ENCODE measurements around the gene SLX1A. TPM values are rescaled to one million over a fixed set of nuclear protein-coding genes. Genes with fewer than 3 reads are reported as not detected.
"Not testable (repeated sequence)": the region's sequence is repeated elsewhere in the genome, so short reads cannot be mapped to it uniquely, and the experiment has no call there.

SLX1A gene
- total RNA-seq, 1 experiment from 2014 or later = 93.6 TPM

DNA sequence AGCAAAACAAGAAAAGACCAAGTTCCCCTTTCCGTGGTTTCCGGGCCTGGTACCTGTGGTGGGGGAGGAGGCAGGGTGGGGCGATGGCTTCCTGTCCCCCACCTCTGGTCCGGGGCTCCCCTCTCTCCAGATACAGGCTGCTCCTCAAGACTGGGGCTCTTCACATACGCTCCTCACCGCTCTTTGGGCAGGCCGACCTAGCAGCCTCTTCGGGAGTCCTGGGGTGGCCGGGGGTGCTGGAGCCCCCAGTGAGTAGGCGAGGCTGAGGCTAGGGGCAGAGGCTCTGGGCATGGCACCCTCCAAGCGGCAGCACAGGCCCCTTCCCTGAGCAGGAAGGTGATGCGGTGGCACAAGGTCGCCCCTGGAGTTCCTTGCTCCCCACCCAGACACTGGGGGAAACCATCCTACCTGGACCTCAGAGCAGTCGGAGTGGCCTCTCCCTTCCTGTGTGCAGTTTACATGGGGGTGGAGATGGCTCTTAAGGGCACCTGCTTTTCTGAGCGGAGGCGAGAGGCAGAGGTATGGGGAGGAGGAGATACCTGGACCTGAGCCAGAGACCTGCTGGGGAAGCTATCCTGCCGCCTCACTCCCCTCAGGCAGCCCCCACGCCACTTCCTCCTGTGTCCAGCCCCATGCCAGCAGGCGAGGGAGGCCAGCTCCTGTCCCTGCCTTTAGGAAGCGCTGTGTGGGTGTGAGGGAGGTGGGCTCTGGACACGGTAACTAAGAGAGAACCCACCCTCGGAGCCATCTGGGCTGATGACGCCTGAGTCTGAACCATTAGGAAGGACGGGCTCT is 9.4 kb upstream of the SLX1A start:
- DNase-seq (ENCODE audit: low read depth) = no peak

DNA sequence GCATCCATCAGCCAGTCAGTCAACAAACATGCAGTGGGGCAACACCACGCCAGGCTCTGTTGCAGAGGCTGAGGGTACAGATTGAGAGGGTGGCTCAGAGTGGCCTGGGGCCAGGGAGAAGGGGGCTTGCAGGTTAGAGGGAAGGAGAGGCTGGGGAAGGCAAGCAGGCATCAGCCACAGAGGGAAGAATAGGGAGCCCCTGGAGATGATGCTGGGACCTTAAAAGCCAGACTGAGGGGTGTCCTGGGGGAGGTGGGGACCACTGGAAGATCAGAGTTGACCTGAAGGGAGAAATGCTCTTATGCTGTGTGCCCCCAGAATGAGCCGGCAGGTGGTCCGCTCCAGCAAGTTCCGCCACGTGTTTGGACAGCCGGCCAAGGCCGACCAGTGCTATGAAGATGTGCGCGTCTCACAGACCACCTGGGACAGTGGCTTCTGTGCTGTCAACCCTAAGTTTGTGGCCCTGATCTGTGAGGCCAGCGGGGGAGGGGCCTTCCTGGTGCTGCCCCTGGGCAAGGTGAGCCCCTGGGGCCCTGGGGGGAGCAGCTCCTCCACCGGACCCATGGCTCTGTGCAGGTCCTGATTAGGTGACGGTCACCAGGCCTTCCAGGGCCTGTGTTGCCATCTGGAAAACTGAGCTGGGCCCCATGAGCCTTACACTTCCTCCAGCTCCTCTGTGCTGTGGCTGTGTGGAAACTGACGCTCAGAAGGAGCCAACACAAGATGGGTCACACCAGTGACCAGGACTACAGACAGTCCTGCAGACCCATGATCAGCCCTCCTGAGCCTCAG is 8.6 kb upstream of the SLX1A start:
- DNase-seq (ENCODE audit: low read depth) = no peak

DNA sequence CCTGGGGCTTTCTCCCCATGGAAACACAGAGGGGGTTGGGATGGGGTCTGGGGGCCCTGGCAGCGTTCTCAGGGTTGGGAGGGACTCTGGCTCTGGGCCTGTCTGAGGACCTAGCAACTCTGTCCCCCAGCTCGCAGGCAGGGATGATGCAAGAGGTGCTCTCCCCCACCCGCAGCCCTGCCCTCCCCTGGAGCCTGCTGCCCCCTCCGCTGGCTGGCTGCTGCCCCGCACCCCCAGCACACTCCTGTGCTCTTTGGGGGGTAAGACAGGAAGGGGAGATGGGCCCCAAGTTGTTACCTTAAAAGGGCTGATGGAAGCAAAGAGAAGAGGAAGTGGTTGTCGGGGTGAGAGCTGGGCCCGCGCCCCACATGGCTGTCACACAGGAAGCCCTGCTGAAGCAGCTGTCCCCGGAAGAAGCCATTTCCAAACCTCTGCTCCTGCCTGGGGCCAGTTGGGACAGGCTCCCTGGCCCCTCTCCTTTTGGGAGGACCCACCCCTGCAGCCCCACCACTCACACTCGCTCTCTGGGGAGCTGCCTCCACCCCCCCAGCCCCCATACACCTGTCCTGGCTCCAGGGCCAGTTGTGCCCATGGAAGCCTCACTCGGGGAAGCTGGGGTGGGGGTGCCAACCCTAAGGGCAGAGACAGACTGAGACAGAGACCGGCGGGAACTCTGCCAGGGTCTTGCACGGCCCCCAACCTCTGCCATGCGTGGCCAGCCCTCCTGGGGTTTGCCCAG is 7.8 kb upstream of the SLX1A start:
- no peak for DNase-seq (ENCODE audit: low read depth)

DNA sequence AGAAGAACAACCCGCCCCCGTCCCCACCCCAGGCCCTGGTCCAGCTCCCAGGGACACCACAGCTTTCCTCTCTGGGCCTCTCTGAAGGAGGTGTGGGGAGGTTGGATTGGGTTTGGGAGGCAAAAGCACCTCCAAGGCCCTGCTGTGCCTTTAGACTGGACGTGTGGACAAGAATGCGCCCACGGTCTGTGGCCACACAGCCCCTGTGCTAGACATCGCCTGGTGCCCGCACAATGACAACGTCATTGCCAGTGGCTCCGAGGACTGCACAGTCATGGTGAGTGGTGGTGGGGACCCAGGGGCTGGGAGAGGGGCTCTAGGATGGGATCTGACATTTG is 7.3 kb upstream of the SLX1A start:
- DNase-seq (ENCODE audit: low read depth) = no peak

DNA sequence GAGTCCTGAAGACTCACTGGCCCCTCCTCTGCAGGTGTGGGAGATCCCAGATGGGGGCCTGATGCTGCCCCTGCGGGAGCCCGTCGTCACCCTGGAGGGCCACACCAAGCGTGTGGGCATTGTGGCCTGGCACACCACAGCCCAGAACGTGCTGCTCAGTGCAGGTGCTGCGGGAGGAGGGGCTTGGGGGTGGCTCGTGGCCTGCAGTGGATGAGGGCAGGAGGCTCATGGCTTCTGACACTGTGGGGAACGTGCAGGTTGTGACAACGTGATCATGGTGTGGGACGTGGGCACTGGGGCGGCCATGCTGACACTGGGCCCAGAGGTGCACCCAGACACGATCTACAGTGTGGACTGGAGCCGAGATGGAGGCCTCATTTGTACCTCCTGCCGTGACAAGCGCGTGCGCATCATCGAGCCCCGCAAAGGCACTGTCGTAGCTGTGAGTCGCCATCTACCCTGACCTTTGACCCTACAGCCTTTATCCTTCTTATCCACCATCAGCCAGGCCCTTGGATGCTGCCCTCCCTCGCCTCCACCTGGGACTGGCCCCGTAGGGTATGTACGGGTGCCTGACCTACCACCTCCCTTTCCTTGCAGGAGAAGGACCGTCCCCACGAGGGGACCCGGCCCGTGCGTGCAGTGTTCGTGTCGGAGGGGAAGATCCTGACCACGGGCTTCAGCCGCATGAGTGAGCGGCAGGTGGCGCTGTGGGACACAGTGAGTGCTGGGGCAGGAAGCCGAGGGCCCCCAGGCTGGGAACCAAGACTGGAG is 6.7 kb upstream of the SLX1A start:
- no peak for DNase-seq (ENCODE audit: low read depth)

DNA sequence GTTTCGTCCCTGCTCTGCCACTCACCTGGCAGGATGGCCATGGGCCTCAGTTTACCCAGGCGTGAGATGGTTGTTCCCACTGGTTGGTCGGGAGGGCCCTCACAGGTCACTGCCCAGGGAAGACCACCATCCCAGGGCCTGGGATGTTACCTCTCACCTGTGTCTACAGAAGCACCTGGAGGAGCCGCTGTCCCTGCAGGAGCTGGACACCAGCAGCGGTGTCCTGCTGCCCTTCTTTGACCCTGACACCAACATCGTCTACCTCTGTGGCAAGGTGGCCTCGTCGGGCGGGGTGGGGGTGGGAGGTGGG is 6.2 kb upstream of the SLX1A start:
- DNase-seq (ENCODE audit: low read depth) = no peak

DNA sequence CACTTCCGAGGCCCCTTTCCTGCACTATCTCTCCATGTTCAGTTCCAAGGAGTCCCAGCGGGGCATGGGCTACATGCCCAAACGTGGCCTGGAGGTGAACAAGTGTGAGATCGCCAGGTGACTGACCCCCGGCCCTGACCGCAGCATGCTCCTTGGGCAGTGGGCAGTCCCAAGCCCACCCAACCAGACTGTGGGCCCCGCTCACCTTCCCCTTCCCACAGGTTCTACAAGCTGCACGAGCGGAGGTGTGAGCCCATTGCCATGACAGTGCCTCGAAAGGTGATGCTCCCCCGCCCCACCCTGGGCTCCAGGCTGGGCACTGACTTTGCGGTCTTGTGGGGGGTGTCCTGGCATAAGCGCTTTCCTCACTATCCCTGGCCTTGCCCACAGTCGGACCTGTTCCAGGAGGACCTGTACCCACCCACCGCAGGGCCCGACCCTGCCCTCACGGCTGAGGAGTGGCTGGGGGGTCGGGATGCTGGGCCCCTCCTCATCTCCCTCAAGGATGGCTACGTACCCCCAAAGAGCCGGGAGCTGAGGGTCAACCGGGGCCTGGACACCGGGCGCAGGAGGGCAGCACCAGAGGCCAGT is 5.6 kb upstream of the SLX1A start:
- DNase-seq (ENCODE audit: low read depth) = no peak

DNA sequence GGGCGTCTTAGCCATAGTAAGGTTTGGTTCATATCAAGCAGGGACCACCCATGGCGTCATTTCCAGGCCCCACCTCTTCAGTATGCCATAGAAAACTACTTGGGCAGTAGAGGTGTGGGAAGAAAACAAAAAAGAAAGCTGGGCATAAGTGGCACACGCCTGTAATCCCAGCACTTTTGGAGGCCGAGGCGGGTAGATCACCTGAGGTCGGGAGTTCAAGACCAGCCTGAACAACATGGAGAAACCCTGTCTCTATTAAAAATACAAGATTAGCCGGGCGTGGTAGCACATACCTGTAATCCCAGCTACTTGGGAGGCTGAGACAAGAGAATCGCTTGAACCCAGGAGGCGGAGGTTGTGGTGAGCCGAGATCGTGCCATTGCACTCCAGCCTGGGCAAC is 2.5 kb upstream of the SLX1A start:
- not testable (repeated sequence) for DNase-seq (ENCODE audit: low read depth)

DNA sequence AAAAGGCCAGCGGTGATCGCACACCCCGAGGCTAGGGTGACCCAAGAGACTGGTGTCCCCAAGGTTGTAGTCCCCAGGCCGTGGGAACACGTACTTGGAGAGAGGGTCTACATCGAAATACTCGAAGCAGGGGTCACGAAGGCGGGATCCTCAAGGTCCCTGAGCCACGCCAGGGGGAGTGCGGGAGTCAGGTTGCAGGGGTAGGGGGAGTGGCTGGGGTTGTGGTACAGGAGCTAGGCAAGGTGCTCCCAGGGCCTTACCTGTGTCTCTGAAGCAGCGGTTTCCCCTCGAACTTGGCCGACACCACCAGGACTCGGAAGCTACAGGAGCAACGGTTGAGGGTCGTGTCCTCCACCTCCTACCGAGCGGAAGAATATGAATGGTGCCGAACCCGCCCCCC is 577 bp upstream of the SLX1A start:
- DNase-seq (ENCODE audit: low read depth) = not testable (repeated sequence)

DNA sequence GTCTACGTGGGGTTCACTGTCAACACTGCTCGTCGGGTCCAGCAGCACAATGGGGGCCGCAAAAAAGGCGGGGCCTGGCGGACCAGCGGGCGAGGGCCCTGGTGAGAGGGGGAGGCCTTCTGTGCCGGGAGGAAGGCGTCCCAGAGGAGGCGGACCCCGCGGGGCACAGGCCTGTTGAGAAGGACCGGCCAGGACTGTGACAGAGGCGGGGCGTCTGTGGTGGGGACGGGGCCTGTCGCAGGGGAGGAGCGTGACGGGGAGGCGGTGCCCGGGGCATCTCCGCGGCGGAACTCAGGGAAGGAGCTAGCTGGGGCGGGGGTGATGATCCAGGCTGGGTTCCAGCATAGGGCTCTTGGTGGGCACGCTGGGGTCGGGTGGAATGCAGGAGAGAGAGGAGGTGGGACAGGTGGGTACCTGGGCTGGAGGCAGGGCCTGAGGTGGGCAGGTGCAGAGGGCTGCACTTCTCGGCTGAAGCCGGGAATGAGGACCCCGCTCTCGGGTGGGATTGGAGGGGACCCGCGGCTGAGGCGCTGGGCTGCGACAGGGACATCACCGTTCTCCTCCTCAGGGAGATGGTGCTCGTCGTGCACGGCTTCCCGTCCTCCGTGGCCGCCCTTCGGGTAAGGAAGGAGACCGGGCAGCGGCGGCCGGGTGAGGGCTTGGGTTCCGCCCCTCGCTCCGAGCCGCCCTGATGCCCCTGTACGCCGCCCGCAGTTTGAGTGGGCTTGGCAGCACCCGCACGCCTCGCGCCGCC is 674 bp downstream of the SLX1A start:
- not testable (repeated sequence) for DNase-seq (ENCODE audit: low read depth)

DNA sequence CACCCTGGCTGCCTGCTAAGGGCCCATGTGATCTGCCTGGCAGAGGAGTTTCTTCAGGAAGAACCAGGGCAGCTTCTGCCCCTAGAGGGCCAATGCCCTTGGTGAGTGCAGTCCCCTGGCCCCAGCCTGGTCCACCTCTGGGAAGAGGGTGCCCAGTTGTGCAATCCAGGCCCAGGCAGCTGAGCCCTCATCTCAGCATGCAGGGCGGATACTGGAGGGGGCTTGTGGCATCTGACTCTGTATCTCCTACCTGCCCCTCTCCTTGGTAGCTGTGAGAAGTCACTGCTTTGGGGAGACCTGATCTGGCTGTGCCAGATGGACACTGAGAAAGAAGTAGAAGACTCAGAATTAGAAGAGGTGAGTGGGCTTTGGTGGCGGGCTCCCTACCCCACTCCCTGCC is 3.3 kb downstream of the SLX1A start:
- DNase-seq (ENCODE audit: low read depth) = not testable (repeated sequence)

DNA sequence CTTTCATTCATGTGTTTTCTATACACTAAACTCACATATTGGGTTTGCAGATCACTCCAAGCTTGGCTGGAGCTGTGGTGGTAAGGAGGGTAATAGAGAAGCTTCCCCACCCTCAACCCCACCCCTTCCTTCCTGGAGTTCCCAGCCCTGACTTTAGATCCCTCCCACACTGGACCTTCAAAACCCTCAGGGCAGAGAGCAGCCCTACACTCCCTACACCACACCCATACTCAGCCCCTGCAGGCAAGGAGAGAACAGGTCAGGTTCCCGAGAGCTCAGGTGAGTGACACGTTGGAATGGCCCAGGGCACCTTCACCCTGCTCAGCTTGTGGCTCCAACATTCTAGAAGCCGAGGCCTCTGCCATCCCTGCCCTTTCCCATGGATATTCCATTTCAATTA is 5.4 kb downstream of the SLX1A start, which contains the start of gene SULT1A3:
Gene SULT1A3 (plus strand): TSS at position 207 of the 400 bp plus-strand sequence. CDS start 1,474 bp downstream, outside the sequence.
- not testable (repeated sequence) for DNase-seq (ENCODE audit: low read depth)

DNA sequence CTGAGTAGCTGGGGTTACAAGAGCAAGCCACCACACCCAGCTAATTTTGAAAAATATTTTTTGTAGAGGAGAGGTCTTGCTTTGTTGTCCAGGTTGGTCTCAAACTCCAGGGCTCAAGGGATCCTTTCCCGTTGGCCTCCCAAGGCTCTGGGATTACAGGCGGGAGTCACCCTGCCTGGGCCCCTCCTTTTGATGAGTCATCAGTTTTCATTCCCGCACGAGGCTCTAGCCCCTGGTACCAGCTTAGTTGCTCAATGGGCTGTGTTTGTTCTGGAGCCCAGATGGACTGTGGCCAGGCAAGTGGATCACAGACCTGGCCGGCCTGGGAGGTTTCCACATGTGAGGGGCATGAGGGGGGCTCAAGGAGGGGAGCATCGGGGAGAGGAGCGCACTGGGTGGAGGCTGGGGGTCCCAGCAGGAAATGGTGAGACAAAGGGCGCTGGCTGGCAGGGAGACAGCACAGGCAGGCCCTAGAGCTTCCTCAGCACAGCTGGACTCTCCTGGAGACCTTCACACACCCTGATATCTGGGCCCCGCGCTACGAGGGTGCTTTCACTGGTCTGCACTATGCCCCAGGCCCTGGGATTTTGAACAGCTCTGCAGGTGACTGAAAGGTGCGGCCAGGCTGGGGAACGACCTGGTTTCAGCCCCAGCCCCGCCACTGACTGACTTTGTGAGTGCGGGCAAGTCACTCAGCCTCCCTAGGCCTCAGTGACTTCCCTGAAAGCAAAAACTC is 6.1 kb downstream of the SLX1A start:
- not testable (repeated sequence) for DNase-seq (ENCODE audit: low read depth)

DNA sequence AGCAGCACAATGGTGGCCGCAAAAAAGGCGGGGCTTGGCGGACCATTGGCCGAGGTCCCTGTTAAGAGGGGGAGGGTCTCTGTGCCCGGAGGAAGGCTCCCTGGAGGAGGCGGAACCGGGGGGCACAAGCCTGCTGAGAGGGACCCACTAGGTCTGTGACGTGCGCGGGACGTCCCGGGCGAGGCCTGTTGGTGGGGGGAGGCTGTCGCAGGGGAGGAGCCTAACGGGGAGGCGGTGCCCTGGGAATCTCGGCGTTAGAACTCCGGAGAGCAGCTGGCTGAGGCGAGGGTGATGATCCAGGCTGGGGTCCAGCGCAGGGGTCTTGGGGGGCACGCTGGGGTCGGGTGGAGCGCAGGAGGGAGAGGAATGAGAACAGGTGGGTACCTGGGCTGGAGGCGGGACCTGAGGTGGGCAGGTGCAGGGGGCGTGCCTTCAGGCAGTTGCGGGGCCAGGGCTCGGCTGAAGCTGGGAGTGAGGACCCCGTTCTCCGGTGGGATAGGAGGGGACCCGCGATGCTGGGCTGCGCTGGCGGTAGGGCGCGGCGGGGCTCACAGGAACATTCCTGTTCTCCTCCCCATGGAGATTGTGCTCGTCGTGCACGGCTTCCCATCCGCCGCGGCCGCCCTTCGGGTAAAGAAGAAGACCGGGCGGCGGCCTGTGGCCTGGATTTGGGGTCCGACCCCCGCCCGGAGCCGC is 12.0 kb downstream of the SLX1A start:
- DNase-seq (ENCODE audit: low read depth) = not testable (repeated sequence)

DNA sequence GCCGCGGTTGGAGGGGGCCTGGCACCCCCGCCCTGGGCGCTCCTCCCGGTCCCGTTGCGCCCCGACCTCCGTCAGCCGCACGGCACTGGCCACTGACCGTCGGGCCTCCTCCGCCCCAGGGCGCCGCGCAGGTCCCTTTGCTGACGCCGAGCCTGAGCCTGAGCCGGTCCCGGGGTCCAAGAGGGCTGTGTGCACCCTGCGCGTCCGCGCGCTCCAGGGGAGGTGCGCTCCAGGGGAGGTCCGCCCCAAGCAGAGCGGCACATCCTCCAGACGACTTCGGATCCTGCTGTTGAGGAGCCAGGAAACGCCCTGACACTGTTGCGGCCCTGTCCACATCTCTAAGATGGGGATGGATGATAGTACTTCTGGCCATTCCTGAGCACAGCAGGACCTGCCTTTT is 12.6 kb downstream of the SLX1A start:
- not testable (repeated sequence) for DNase-seq (ENCODE audit: low read depth)

DNA sequence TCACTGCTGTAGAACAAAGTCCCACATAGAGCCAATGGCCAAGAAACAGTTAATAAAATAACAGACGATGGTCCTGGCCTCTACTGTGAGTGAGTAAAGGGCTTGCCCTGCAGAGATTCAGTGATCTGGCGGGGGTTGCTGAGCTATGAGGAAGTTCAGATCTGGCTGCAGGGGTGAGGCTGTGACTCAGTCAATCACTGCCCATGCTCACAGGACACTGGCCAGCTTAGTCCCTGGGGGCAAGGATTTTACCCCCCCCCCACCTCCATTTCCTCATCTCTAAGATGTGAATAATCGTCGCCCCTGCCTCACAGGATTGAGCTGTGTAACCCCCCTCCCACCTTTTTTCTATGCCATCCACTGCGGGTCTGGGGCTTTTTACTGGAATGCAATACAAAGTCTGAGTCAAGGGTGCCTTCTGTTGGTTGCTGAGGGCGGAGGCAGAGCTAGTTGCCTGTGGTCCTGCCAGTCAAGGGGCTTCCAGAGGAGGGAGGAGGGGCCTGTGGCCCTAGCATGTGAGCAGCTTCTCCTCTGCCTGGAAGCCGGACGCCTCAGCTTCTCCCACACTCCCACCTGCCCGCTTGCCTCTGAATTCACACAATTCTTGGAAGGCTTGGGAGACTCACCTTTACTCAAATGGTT is 13.5 kb downstream of the SLX1A start:
- not testable (repeated sequence) for DNase-seq (ENCODE audit: low read depth)

DNA sequence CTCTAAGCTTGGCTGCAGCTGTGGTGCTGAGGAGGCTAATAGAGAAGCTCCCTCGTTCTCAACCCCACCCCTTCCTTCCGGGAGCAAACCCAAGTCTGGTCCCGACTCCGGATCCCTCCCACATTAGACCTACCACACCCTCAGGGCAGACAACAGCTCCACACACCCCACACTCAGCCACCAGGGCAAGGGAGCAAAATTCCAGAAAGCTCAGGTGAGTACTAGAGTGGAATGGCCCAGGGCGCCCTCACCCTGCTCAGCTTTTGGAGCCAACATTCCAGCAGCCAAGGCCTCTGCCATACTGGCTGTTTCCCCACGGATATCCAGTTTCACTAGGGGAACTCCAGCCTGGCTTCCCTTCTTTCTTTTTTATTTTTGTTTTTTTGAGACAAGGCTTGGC is 15.4 kb downstream of the SLX1A start:
- not testable (repeated sequence) for DNase-seq (ENCODE audit: low read depth)

DNA sequence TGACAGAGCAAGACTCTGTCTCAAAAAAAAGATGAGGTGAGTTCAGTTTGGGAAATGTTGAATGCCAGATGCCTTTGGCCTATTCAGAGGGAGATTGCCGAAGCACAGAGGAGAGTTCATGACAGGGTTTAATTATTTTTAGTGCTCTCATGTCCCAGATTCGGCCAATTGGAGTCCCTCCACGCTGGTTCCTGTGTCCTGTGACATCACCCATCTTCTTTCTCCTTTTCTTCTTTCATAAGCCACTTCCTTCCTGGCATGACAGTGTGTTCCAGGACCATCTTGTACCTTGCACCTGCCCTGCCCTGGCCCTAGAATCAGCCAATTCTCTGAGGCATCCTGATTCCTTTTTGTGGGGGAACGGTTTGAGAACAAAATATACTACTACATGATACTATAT is 17.7 kb downstream of the SLX1A start:
- not testable (repeated sequence) for DNase-seq (ENCODE audit: low read depth)
